ENCODE results near the gene WWOX.

- TF ChIP-seq POLR2A (IDR thresholded peaks at IDR 0.05): no peak
- no peak for TF ChIP-seq CTCF (IDR thresholded peaks at IDR 0.05)
These were observed 185.5 kb downstream of the WWOX start for GRCh38 chr16:78284957-78285434.

Measured in thyroid gland (tissue), 4 donors.